ENCODE data around the gene PAPLN.

DNA sequence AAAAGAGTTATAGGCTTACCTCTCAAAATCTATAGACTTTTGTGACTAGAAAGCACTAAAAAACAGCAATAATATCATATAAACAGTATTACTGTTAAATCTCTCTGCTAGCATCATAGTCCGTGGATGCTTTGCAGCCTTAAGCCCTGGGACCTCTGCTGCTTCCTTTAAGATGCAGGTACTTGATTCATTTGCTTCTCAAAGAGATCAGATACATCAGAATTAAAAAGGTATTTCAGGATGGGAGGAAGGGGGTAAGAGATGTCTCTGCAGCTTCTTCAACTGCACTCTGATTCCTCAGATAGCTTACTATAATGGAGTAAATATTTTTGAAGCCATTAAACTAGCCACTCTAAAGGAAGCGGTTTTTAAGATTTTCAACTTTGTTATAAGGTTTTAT, 49.3 kb downstream of the PAPLN start:
- TF ChIP-seq, protein P1, sequence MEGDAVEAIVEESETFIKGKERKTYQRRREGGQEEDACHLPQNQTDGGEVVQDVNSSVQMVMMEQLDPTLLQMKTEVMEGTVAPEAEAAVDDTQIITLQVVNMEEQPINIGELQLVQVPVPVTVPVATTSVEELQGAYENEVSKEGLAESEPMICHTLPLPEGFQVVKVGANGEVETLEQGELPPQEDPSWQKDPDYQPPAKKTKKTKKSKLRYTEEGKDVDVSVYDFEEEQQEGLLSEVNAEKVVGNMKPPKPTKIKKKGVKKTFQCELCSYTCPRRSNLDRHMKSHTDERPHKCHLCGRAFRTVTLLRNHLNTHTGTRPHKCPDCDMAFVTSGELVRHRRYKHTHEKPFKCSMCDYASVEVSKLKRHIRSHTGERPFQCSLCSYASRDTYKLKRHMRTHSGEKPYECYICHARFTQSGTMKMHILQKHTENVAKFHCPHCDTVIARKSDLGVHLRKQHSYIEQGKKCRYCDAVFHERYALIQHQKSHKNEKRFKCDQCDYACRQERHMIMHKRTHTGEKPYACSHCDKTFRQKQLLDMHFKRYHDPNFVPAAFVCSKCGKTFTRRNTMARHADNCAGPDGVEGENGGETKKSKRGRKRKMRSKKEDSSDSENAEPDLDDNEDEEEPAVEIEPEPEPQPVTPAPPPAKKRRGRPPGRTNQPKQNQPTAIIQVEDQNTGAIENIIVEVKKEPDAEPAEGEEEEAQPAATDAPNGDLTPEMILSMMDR (IDR thresholded peaks at IDR 0.05) = no peak
- TF ChIP-seq POLR2A (IDR thresholded peaks at IDR 0.05) (no peak), POLR2AphosphoS5 (IDR thresholded peaks at IDR 0.05) (no peak)
